HepG2 (cell line): ENCODE data around the gene RAB3A. TPM values are rescaled to one million over a fixed set of nuclear protein-coding genes. Genes with fewer than 3 reads are reported as not detected.
A peak's percentile ranks its signal among the peaks of the same experiment; 100 is the strongest.

Experiments used
- ATAC-seq: fragments of 200-7000 bp; cut with Tn5 transposase; 3 replicates; pipeline ENCODE4 v1.9.1; 2020; ENCODE audit warnings: mild to moderate bottlenecking, moderate library complexity
- BruUV-seq: library from RNA; stranded (reverse); fragments of 400-500 nt; replicated peaks from 2 replicates; lab custom pipeline; 2021; lab: Mats Ljungman, UMichigan
- CTCF ChIA-PET: fragments of 300-600 bp; formaldehyde crosslinking; extraction: SDS; loops from one replicate; lab custom pipeline; 2021; ENCODE audit warnings: low total read pairs, inconsistent platforms, low intra/inter-chr PET ratio; lab: Yijun Ruan, JAX
- POLR2A ChIA-PET: fragments of 350-600 bp; sonication (Branson Sonifier 250); formaldehyde crosslinking; loops from one replicate; lab custom pipeline; 2020; ENCODE audit warnings: antibody characterized with exemption, inconsistent platforms; lab: Yijun Ruan, JAX
- DNase-seq: peaks from one replicate; pipeline ENCODE4 v3.0.0-alpha.2; 2015; ENCODE audit warnings: low spot score
- FAIRE-seq: peaks from 3 replicates; lab custom pipeline; 2011; peaks lifted over from hg19 to GRCh38; lab: Jason Lieb, UNC
- H2AFZ ChIP-seq: one replicate; pipeline ENCODE4 v1.6.1; 2011; ENCODE audit warnings: low read length, inconsistent platforms
- H3K27ac ChIP-seq: fragments of 300-600 bp; 3 replicates; pipeline ENCODE4 v1.8.0; 2011; ENCODE audit warnings: mixed run types, mild to moderate bottlenecking, mixed read lengths, low read length, inconsistent platforms; ENCODE audit not compliant: insufficient read depth; ENCODE audit errors: extremely low read length
- H3K27me3 ChIP-seq, 2 experiments: fragments of 200-600 bp in 1 of 2; 2 replicates in 1 of 2; 3 replicates in 1 of 2; pipeline versions ENCODE4 v1.6.0 to v1.8.0; 2011; ENCODE audit warnings: low read length in 2 of 2, mild to moderate bottlenecking in 2 of 2, moderate library complexity in 2 of 2, inconsistent platforms in 1 of 2; ENCODE audit not compliant: insufficient read depth in 2 of 2, control insufficient read depth in 1 of 2
- H3K36me3 ChIP-seq, 2 experiments: fragments of 200-600 bp in 1 of 2; replicated peaks in 1 of 2; 2 replicates in 1 of 2; 3 replicates in 1 of 2; pipeline versions ENCODE4 v1.5.1 to v1.8.0; 2011; ENCODE audit warnings: low read length in 2 of 2, inconsistent platforms in 1 of 2; ENCODE audit not compliant: insufficient read depth in 2 of 2, control insufficient read depth in 1 of 2
- H3K4me1 ChIP-seq: 2 replicates; pipeline ENCODE4 v1.5.1; 2012; ENCODE audit warnings: low read length, inconsistent platforms; ENCODE audit not compliant: insufficient read depth
- H3K4me2 ChIP-seq: 2 replicates; pipeline ENCODE4 v1.6.0; 2011; ENCODE audit warnings: low read depth, low read length, inconsistent platforms
- H3K4me3 ChIP-seq, 3 experiments: fragments of 200-600 bp in 1 of 3; sonication (generic), shearing (Covaris generic) in 1 of 3; replicated peaks in 1 of 3; 2 replicates each; pipeline ENCODE4 v1.5.1; 2011 to 2016; ENCODE audit warnings: low read length in 3 of 3, inconsistent platforms in 2 of 3, low read depth in 2 of 3, mild to moderate bottlenecking in 2 of 3, control low read depth in 1 of 3, mixed read lengths in 1 of 3; ENCODE audit not compliant: insufficient read depth in 1 of 3
- H3K79me2 ChIP-seq: one replicate; pipeline ENCODE4 v1.6.1; 2011; ENCODE audit warnings: low read length, inconsistent platforms; ENCODE audit not compliant: insufficient read depth
- H3K9ac ChIP-seq: 2 replicates; pipeline ENCODE4 v1.6.0; 2011; ENCODE audit warnings: mild to moderate bottlenecking, low read depth, low read length, inconsistent platforms; ENCODE audit not compliant: insufficient read depth
- H3K9me3 ChIP-seq: 2 replicates; pipeline ENCODE4 v1.5.1; 2012; ENCODE audit warnings: mild to moderate bottlenecking, low read length
- H4K20me1 ChIP-seq: 2 replicates; pipeline ENCODE4 v1.6.0; 2011; ENCODE audit warnings: inconsistent platforms, mild to moderate bottlenecking, low read length, moderate library complexity; ENCODE audit not compliant: insufficient read depth
- ATF7 ChIP-seq, 2 experiments: fragments of 450-650 bp in 1 of 2; sonication (generic) in 1 of 2; formaldehyde crosslinking in 1 of 2; IDR thresholded peaks; 2 replicates each; pipeline versions ENCODE4 v1.4.0 to v1.6.1; 2016 to 2020; ENCODE audit warnings: antibody characterized with exemption in 1 of 2, mild to moderate bottlenecking in 1 of 2, missing genetic modification reagents in 1 of 2
- CAMTA2 ChIP-seq: sonication (generic); formaldehyde crosslinking; IDR thresholded peaks from 2 replicates; pipeline ENCODE4 v1.4.0; 2020; ENCODE audit warnings: mild to moderate bottlenecking, missing genetic modification reagents, borderline replicate concordance
- MTA1 ChIP-seq: sonication (generic); formaldehyde crosslinking; IDR thresholded peaks from 2 replicates; pipeline ENCODE4 v1.4.0; 2020; ENCODE audit warnings: missing genetic modification reagents, mild to moderate bottlenecking, borderline replicate concordance
- RBM39 ChIP-seq: fragments of 200-400 bp; formaldehyde crosslinking; IDR thresholded peaks from one replicate; pipeline ENCODE4 v1.6.1; 2018; ENCODE audit warnings: antibody characterized with exemption, mild to moderate bottlenecking, low read depth, low read length; ENCODE audit not compliant: poor library complexity, severe bottlenecking
- RORA ChIP-seq: sonication (generic); formaldehyde crosslinking; IDR thresholded peaks from 2 replicates; pipeline ENCODE4 v1.5.0; 2020; ENCODE audit warnings: mild to moderate bottlenecking, missing genetic modification reagents, moderate library complexity
- ZBTB38 ChIP-seq: sonication (generic); formaldehyde crosslinking; IDR thresholded peaks from 2 replicates; pipeline ENCODE4 v1.5.1; 2020; ENCODE audit warnings: mild to moderate bottlenecking, missing genetic modification reagents
- WGBS: methylation state at CpG from one replicate; pipeline ENCODE4 v1.1.6; 2017; ENCODE audit warnings: low lambda C conversion rate; 5-methylcytosine and 5-hydroxymethylcytosine counted together
- in situ Hi-C: cut with HindIII; loops from 2 replicates; pipeline ENCODE4 v1.10.0; 2017; ENCODE audit warnings: low pct_unique_long_range_greater_than_20kb; ENCODE audit not compliant: extremely low pct_ligation_motif_present
- intact Hi-C: fragments of 100-400 bp; cut with micrococcal nuclease; formaldehyde crosslinking; loops from one replicate; pipeline ENCODE4 v1.10.0; 2022; ENCODE audit not compliant: unreplicated experiment
- polyA plus RNA-seq, 8 experiments: library from polyadenylated mRNA; depleted of rRNA in 3 of 8; stranded (reverse) in 7 of 8; unstranded in 1 of 8; fragments of >200 nt; fragmentation: Illumina TruSeq in 4 of 8; extraction: Trizol in 4 of 8; gene quantifications; 2 replicates each; pipeline versions ENCODE4 v1.2.1 to v1.2.3, GENCODE V29; 2011 to 2016; ENCODE audit warnings: low read depth in 4 of 8, missing spikeins in 1 of 8, mixed read lengths in 1 of 8; ENCODE audit not compliant: insufficient read depth in 1 of 8
- total RNA-seq, 5 experiments: library from RNA; depleted of rRNA; stranded (reverse); fragments of >200 nt; fragmentation: Illumina TruSeq; extraction: Trizol; gene quantifications; 2 replicates each; pipeline ENCODE4 v1.2.3, GENCODE V29; 2016; ENCODE audit warnings: low read depth in 1 of 5

The RAB3A gene
- total and polyA plus RNA-seq, 2 of the 13 experiments (the other 11 are each of a cell fraction or from before 2014, with no cell fraction given), result 0.58 to 0.98 TPM

DNA sequence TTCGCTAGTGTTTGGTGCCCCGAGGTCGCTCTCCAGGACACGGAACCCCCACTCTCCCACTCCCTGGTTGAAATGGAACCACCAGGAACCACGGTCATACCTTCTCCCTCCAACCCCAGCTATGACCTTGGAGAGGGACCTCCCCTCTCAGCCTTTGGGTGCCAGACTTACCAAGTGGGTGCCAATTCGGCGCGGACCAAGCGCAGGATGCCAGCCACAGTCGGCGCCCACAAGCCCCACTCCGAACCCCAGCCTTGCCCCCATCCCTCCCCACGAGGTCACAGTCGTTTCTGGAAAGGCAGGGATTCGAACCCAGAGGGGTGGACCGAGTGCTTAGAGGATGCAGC, 21.5 kb upstream of the RAB3A start:
- Histone ChIP-seq H3K4me3 (peak overlapping the region; percentile 54 to 80 (median 56)), H3K4me1 (peaks cover 51% of the 10 kb centered on the region), H4K20me1 (no peaks in the 10 kb centered on the region), H3K4me2 (peak overlapping the region; percentile 95), H3K27me3 (peaks cover 0 to under 1% of the 10 kb centered on the region in 2 experiments; a peak in 1 of 5 replicates), H2AFZ (no peak overlapping the region), H3K79me2 (no peaks in the 10 kb centered on the region), H3K9ac (peak overlapping the region; percentile 60; the same call in 1 of the 2 replicates), H3K27ac (no peak overlapping the region), H3K9me3 (no peaks in the 10 kb centered on the region), H3K36me3 (no peaks in the 10 kb centered on the region)
- POLR2A ChIA-PET, result interaction anchor here (1.8 kb wide), 1 partner anchor 74 kb away, joined by 4 read pairs; no protein-coding TSS in a partner anchor
- ATAC-seq, result no peak
- no TSS peak for BruUV-seq
- WGBS, result 61% methylated on average over 14 of the region's 16 CpGs
- FAIRE-seq, result no peak
- DNase-seq, result no peak
- intact Hi-C loops (no loop called here), in situ Hi-C loops (no loop called here)
- TF ChIP-seq ATF7 (IDR thresholded peaks at IDR 0.05) (no peak), ATF7 (CRISPR knock-in tag; IDR thresholded peaks at IDR 0.05) (no peak), MTA1 (0 out of 2 replicates have a peak, but pooled peaks have one; percentile 3), ZBTB38 (CRISPR knock-in tag) (0 out of 2 replicates have a peak, but pooled peaks have one; percentile 39), RORA (CRISPR knock-in tag) (no peak), CAMTA2 (CRISPR knock-in tag) (0 out of 2 replicates have a peak, but pooled peaks have one; percentile 10), RBM39 (peak; percentile 11)
- CTCF ChIA-PET, result no interaction called here
